Measurements from ENCODE around the gene BOK. TPM values are rescaled to one million over a fixed set of nuclear protein-coding genes. Genes with fewer than 3 reads are reported as not detected.

The BOK gene
- total RNA-seq, 1 donor from 2014 or later: 56.4 TPM

DNA sequence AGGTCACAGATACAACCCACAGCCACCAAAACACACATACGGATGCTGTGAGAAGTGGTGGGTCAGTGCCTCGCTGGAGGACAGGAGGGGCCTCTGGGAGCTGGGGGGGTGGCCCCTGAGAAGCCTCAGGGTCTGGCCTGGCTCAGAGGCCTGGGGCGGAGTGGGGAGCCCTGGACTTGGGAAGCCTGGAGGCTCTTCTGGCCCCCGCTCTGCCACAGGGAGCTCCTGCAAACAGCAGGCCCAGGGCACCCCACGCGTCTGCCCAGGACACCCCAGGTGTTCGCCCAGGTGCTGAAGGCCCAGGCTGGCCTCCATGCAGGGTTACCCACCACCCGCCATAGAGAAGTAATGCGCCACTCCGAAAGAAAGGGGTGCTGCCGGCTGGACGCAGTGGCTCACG is 52.5 kb downstream of the BOK start:
- TF ChIP-seq, protein P1, sequence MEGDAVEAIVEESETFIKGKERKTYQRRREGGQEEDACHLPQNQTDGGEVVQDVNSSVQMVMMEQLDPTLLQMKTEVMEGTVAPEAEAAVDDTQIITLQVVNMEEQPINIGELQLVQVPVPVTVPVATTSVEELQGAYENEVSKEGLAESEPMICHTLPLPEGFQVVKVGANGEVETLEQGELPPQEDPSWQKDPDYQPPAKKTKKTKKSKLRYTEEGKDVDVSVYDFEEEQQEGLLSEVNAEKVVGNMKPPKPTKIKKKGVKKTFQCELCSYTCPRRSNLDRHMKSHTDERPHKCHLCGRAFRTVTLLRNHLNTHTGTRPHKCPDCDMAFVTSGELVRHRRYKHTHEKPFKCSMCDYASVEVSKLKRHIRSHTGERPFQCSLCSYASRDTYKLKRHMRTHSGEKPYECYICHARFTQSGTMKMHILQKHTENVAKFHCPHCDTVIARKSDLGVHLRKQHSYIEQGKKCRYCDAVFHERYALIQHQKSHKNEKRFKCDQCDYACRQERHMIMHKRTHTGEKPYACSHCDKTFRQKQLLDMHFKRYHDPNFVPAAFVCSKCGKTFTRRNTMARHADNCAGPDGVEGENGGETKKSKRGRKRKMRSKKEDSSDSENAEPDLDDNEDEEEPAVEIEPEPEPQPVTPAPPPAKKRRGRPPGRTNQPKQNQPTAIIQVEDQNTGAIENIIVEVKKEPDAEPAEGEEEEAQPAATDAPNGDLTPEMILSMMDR (IDR thresholded peaks at IDR 0.05): no peak
- DNase-seq: no peak
- peaks cover 4% of the 10 kb centered on the region for H3K36me3 ChIP-seq
- H3K4me3 ChIP-seq: no peak overlapping the region
- H3K27ac ChIP-seq: peak overlapping the region; percentile 80
- no peaks in the 10 kb centered on the region for H3K27me3 ChIP-seq
- intact Hi-C loops (cut with DNase I): no loop called here
- no peaks in the 10 kb centered on the region for H3K9me3 ChIP-seq
- no peak for ATAC-seq
- peaks cover 15% of the 10 kb centered on the region for H3K4me1 ChIP-seq

DNA sequence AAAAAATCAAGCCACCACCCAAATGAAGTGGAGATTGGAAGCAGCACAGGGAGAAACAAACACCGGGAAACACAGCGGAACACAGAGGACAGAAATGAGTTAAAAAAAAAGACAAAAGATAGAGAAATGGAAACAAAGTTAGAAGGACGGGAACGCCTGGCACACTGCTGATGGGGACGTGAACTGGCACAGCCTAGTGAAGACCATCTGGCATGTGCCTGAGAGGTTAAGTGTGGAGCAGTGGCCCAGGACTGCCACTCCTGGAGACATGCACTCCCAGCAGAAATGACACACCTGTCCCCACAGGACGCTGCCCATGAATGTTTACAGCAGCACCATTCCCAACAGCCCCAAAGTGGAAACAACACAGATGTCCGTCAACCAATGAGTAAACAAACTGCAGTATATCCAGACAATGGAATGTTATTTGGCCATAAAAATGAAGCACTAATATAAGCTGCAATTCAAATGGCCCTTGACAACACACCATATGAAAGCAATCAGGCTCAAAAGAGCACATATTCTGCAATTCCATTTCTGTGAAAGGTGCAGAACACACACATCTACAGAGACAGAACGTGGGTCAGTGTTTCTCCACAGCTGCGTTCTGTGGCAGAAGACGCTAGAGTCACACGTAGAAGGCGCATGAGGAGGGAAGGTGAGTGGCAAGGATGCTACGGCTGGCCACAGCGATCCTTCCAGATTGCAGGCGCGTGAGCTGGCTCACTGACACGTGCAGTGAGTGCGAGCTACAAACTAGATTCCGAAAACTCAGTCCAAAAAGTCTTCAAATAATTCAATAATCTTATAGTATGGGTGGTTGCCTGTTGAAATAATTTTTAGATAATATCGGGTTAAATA is 53.8 kb downstream of the BOK start:
- DNase-seq (no peak), ATAC-seq (no peak)
- Histone ChIP-seq H3K4me1 (peaks cover 15% of the 10 kb centered on the region), H3K9me3 (no peaks in the 10 kb centered on the region), H3K36me3 (no peaks in the 10 kb centered on the region), H3K27me3 (no peaks in the 10 kb centered on the region), H3K4me3 (no peak overlapping the region), H3K27ac (no peak overlapping the region)
- TF ChIP-seq, protein P1 (IDR thresholded peaks at IDR 0.05): no peak
- intact Hi-C loops (cut with DNase I): no loop called here

DNA sequence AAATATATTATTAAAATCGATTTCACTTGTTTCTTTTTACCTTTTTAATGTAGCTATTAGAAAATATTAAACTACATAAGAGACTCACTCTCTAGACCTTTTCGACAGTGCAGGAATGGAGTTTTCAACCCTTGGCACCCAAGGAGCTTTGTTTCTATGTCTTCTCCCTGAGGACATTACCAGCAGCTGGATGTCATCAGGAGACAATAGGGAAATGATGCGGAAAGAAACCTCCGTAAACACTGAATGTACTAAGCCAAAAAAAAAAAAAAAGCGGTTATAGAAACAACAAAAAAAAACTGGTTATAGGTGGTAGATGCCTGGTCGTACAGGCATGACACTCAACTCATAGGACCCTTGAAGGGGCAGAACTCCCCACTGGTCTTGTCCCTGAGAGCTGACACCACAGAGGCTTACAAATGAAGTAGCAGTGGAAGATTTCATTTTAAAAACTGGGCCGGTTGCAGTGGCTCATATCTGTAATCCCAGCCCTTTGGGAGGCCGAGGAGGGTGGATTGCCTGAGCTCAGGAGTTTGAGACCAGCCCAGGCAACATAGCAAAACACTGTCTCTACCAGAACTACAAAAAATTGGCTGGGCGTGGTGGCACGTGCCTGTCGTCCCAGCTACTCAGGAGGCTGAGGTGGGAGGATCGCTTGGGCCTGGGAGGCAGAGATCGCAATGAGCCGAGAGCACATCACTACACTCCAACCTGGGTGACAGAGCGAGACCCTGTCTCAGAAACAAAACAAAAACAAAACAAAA is 54.7 kb downstream of the BOK start:
- ATAC-seq (no peak), DNase-seq (no peak)
- no peaks in the 10 kb centered on the region for H3K27me3 ChIP-seq
- no peaks in the 10 kb centered on the region for H3K36me3 ChIP-seq
- no peaks in the 10 kb centered on the region for H3K9me3 ChIP-seq
- H3K4me1 ChIP-seq: peaks cover 24% of the 10 kb centered on the region
- H3K4me3 ChIP-seq: no peak overlapping the region
- TF ChIP-seq, protein P1 (IDR thresholded peaks at IDR 0.05): no peak
- intact Hi-C loops (cut with DNase I): no loop called here
- H3K27ac ChIP-seq: peak overlapping the region; percentile 58

DNA sequence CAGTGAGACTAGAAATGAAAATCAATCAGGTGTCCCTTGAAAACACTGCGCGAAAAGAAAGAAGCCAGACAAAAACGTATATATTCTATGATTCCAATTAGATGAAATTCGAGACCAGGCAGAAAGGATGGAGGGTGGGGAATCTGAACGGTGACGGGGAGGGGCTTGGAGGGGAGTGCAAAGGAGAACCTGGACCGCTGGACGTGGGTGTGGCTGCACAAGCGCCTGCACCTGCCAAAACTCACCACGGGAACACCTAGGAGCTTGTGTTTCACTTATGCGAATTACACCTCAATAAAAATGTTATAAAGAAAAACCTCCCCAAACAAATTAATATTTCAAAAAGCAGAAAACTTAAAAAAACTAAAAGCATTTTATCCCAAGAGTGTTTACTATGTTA is 56.5 kb downstream of the BOK start:
- H3K36me3 ChIP-seq: no peaks in the 10 kb centered on the region
- no peak for DNase-seq
- peaks cover 12% of the 10 kb centered on the region for H3K4me1 ChIP-seq
- no peak overlapping the region for H3K4me3 ChIP-seq
- intact Hi-C loops (cut with DNase I): no loop called here
- no peak for ATAC-seq
- TF ChIP-seq, protein P1 (IDR thresholded peaks at IDR 0.05): no peak
- no peaks in the 10 kb centered on the region for H3K27me3 ChIP-seq
- no peak overlapping the region for H3K27ac ChIP-seq
- H3K9me3 ChIP-seq: no peaks in the 10 kb centered on the region

DNA sequence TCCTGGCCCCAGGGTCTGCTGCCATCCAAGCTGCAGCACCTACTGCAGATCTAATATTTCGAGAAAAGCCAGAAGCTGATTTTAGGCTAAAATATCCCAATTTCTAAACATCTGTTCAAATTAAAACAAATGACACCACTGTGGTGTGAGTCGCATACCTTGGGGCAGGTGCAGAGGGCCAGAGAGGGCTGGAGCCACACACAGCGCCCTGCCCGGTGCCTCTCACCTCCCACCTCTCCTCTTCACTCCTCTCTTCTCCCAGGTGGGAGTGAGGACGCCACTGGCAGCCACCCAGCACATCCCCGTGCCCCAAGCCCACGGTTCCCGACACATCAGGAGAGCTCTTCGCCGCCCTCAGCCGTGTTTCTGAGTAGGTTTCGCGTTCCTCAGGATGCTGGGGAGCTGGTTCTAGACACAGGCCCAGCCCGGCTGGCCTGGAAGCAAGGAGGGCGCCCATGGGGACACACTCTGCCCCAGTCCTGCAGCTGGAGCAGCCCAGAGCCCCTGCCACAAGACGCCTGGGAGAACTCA is 57.0 kb downstream of the BOK start:
- H3K27me3 ChIP-seq: no peaks in the 10 kb centered on the region
- peaks cover 10% of the 10 kb centered on the region for H3K4me1 ChIP-seq
- no peaks in the 10 kb centered on the region for H3K9me3 ChIP-seq
- H3K4me3 ChIP-seq: no peak overlapping the region
- TF ChIP-seq, protein P1 (IDR thresholded peaks at IDR 0.05): no peak
- DNase-seq: no peak
- intact Hi-C loops (cut with DNase I): no loop called here
- H3K36me3 ChIP-seq: no peaks in the 10 kb centered on the region
- H3K27ac ChIP-seq: no peak overlapping the region
- no peak for ATAC-seq

Measured in upper lobe of right lung (tissue), 1 donor.